GM12878 (cell line): ENCODE results near the gene CCDC141. TPM values are rescaled to one million over a fixed set of nuclear protein-coding genes. Genes with fewer than 3 reads are reported as not detected.

Experiments used
- ATAC-seq: fragments of 200-7000 bp; cut with Tn5 transposase; 3 replicates; pipeline ENCODE4 v1.9.1; 2020; ENCODE audit warnings: mild to moderate bottlenecking, moderate library complexity
- BruUV-seq: library from RNA; stranded (reverse); fragments of 400-500 nt; replicated peaks from 2 replicates; lab custom pipeline; 2021; lab: Mats Ljungman, UMichigan
- CTCF ChIA-PET: fragments of 300-600 bp; sonication (Branson Sonifier 250); formaldehyde crosslinking; extraction: SDS; loops from one replicate; lab custom pipeline; 2021; ENCODE audit warnings: inconsistent platforms; lab: Yijun Ruan, JAX
- POLR2A ChIA-PET: fragments of 350-600 bp; formaldehyde crosslinking; extraction: SDS; loops from one replicate; lab custom pipeline; 2021; ENCODE audit warnings: inconsistent platforms; lab: Charles Lee
- RAD21 ChIA-PET: fragments of 300-600 bp; sonication (Branson Sonifier 250); formaldehyde crosslinking; loops from one replicate; lab custom pipeline; 2023; ENCODE audit warnings: antibody characterized with exemption; ENCODE audit not compliant: unreplicated experiment; lab: Charles Lee
- SMC1A ChIA-PET: fragments of 300-600 bp; sonication (Branson Sonifier 250); formaldehyde crosslinking; loops from one replicate; lab custom pipeline; 2023; ENCODE audit not compliant: unreplicated experiment, uncharacterized antibody; lab: Charles Lee
- DNase-seq: peaks from one replicate; pipeline ENCODE4 v3.0.0-alpha.2; 2011; ENCODE audit warnings: low read depth, low spot score
- FAIRE-seq: peaks from 3 replicates; lab custom pipeline; 2011; peaks lifted over from hg19 to GRCh38; lab: Jason Lieb, UNC
- H2AFZ ChIP-seq: 2 replicates; pipeline ENCODE4 v1.6.0; 2011; ENCODE audit warnings: low read depth, low read length, control low read depth; ENCODE audit not compliant: control insufficient read depth
- H3K27ac ChIP-seq: 2 replicates; pipeline ENCODE4 v1.5.1; 2011; ENCODE audit warnings: control low read depth; ENCODE audit not compliant: control insufficient read depth, insufficient read depth
- H3K27me3 ChIP-seq, 2 experiments: replicated peaks in 1 of 2; 2 replicates each; pipeline versions ENCODE4 v1.6.0 to v1.6.1; 2011; ENCODE audit warnings: low read length in 1 of 2; ENCODE audit not compliant: control insufficient read depth in 2 of 2, insufficient read depth in 2 of 2
- H3K36me3 ChIP-seq, 2 experiments: 2 replicates each; pipeline ENCODE4 v1.5.1; 2011; ENCODE audit warnings: low read length in 1 of 2; ENCODE audit not compliant: control insufficient read depth in 2 of 2, insufficient read depth in 2 of 2
- H3K4me1 ChIP-seq: 2 replicates; pipeline ENCODE4 v1.6.1; 2011; ENCODE audit warnings: mild to moderate bottlenecking, low read length, moderate library complexity, mixed read lengths; ENCODE audit not compliant: control insufficient read depth, insufficient read depth
- H3K4me2 ChIP-seq: 2 replicates; pipeline ENCODE4 v1.6.0; 2011; ENCODE audit warnings: control low read depth; ENCODE audit not compliant: control insufficient read depth, insufficient read depth
- H3K4me3 ChIP-seq: fragments of 200-600 bp; sonication (generic); 2 replicates; pipeline ENCODE4 v1.5.1; 2016
- H3K79me2 ChIP-seq: 2 replicates; pipeline ENCODE4 v1.6.0; 2011; ENCODE audit warnings: low read length; ENCODE audit not compliant: control insufficient read depth, insufficient read depth
- H3K9ac ChIP-seq: 2 replicates; pipeline ENCODE4 v1.8.0; 2011; ENCODE audit warnings: low read length, control low read depth, mixed read lengths; ENCODE audit not compliant: control insufficient read depth, insufficient read depth
- H3K9me3 ChIP-seq: replicated peaks from 3 replicates; pipeline ENCODE4 v1.5.1; 2011; ENCODE audit warnings: mild to moderate bottlenecking, low read length; ENCODE audit not compliant: control insufficient read depth, insufficient read depth
- H4K20me1 ChIP-seq: 2 replicates; pipeline ENCODE4 v1.6.0; 2011; ENCODE audit not compliant: control insufficient read depth, insufficient read depth
- BCL11A ChIP-seq: IDR thresholded peaks from 2 replicates; pipeline ENCODE4 v1.6.1; 2011; ENCODE audit warnings: low read depth, low read length
- EED ChIP-seq: sonication (generic); IDR thresholded peaks from 2 replicates; pipeline ENCODE4 v1.6.1; 2016; ENCODE audit warnings: antibody characterized with exemption, low read depth
- GABPA ChIP-seq: IDR thresholded peaks from 2 replicates; pipeline ENCODE4 v1.6.1; 2014; ENCODE audit warnings: antibody characterized with exemption, low read depth, mild to moderate bottlenecking, inconsistent platforms
- LARP7 ChIP-seq: fragments of 450-650 bp; IDR thresholded peaks from 2 replicates; pipeline ENCODE4 v1.6.1; 2017; ENCODE audit warnings: mild to moderate bottlenecking
- MLLT1 ChIP-seq: fragments of 450-650 bp; IDR thresholded peaks from 2 replicates; pipeline ENCODE4 v1.6.1; 2016; ENCODE audit warnings: mild to moderate bottlenecking
- MYB ChIP-seq: fragments of 150-350 bp; IDR thresholded peaks from 2 replicates; pipeline ENCODE4 v1.6.1; 2014; ENCODE audit warnings: mild to moderate bottlenecking, low read depth, low read length, borderline replicate concordance
- PKNOX1 ChIP-seq: fragments of 450-650 bp; IDR thresholded peaks from 2 replicates; pipeline ENCODE4 v1.6.1; 2016; ENCODE audit warnings: mild to moderate bottlenecking
- RELA ChIP-seq: fragments of 450-650 bp; IDR thresholded peaks from 2 replicates; pipeline ENCODE4 v1.8.0; 2014; ENCODE audit warnings: borderline replicate concordance; ENCODE audit not compliant: partially characterized antibody
- SRF ChIP-seq, 2 experiments: IDR thresholded peaks; 2 replicates each; pipeline ENCODE4 v1.6.1; 2011; ENCODE audit warnings: low read depth in 2 of 2, low read length in 2 of 2, mild to moderate bottlenecking in 1 of 2, moderate library complexity in 1 of 2
- TCF12 ChIP-seq: IDR thresholded peaks from 2 replicates; pipeline ENCODE4 v1.6.1; 2011; ENCODE audit warnings: low read depth, mild to moderate bottlenecking, low read length
- USF1 ChIP-seq: IDR thresholded peaks from 2 replicates; pipeline ENCODE4 v1.6.1; 2011; ENCODE audit warnings: borderline replicate concordance, low read depth, mild to moderate bottlenecking, moderate library complexity, mixed read lengths, low read length; ENCODE audit not compliant: insufficient read depth; ENCODE audit errors: extremely low read length
- ZBTB11 ChIP-seq: fragments of 450-650 bp; formaldehyde crosslinking; IDR thresholded peaks from 2 replicates; pipeline ENCODE4 v1.5.0; 2022; ENCODE audit warnings: mild to moderate bottlenecking, missing genetic modification characterization
- ZNF217 ChIP-seq: fragments of 450-650 bp; IDR thresholded peaks from 2 replicates; pipeline ENCODE4 v1.6.1; 2017; ENCODE audit warnings: antibody characterized with exemption, mild to moderate bottlenecking
- WGBS: methylation state at CpG from one replicate; pipeline ENCODE4 v1.1.6; 2016; ENCODE audit warnings: low lambda C conversion rate; ENCODE audit not compliant: insufficient replicate concordance, insufficient coverage; ENCODE audit errors: missing lambda C conversion rate; 5-methylcytosine and 5-hydroxymethylcytosine counted together
- in situ Hi-C: fragments of 300-500 bp; cut with MboI; formaldehyde crosslinking; loops from 9 replicates; pipeline ENCODE4 v1.14.3; 2018; ENCODE audit warnings: mixed read lengths
- intact Hi-C: fragments of 100-400 bp; cut with micrococcal nuclease; formaldehyde crosslinking; loops from one replicate; pipeline ENCODE4 v1.14.2; 2022; ENCODE audit not compliant: unreplicated experiment
- polyA plus RNA-seq, 11 experiments: library from polyadenylated mRNA; depleted of rRNA in 4 of 11; unstranded in 6 of 11; stranded (reverse) in 5 of 11; fragments of >200 nt; fragmentation: Nextera tagmentation in 4 of 11; fragmentation: Illumina TruSeq in 1 of 11; extraction: Ambion mirVana in 4 of 11; extraction: Trizol in 1 of 11; gene quantifications; 1 replicate in 1 of 11; 2 replicates in 10 of 11; pipeline versions ENCODE4 v1.2.1 to v1.2.3, GENCODE V29; 2011 to 2016; ENCODE audit warnings: inconsistent platforms in 2 of 11, missing spikeins in 2 of 11, low read depth in 1 of 11
- total RNA-seq, 4 experiments: library from RNA; depleted of rRNA in 3 of 4; stranded (reverse); fragments of >200 nt in 3 of 4; fragmentation: Illumina TruSeq in 1 of 4; extraction: Trizol in 1 of 4; gene quantifications; 2 replicates each; pipeline versions ENCODE4 v1.2.1 to v1.2.3, GENCODE V29; 2013 to 2021

Gene CCDC141
- total and polyA plus RNA-seq, 10 of the 15 experiments (the other 5 are each of a cell fraction or from before 2014, with no cell fraction given), result 0.84 to 12.5 (median 3.6) TPM

- Histone ChIP-seq H3K4me3 (no peak overlapping the region), H3K27me3 (no peaks in the 10 kb centered on the region), H3K36me3 (no peaks in the 10 kb centered on the region), H3K9ac (no peak overlapping the region), H3K27ac (no peak overlapping the region), H4K20me1 (no peaks in the 10 kb centered on the region), H3K4me1 (no peaks in the 10 kb centered on the region), H3K79me2 (no peaks in the 10 kb centered on the region), H3K9me3 (peaks cover 2% of the 10 kb centered on the region), H2AFZ (no peak overlapping the region), H3K4me2 (no peak overlapping the region)
- ChIA-PET SMC1A (interaction anchor here (0.9 to 2.7 kb wide), 2 partner anchors 12 to 124 kb away, joined by 3 to 6 read pairs; no protein-coding TSS in a partner anchor), RAD21 (no interaction called here), CTCF (interaction anchor here (1.2 to 2.3 kb wide), 2 partner anchors 14 to 124 kb away, joined by 4 to 13 read pairs; no protein-coding TSS in a partner anchor), POLR2A (no interaction called here)
- in situ Hi-C loops (no loop called here), intact Hi-C loops (no loop called here)
- BruUV-seq, result no TSS peak
- DNase-seq, result no peak
- TF ChIP-seq USF1, result no peak
- no peak for TF ChIP-seq LARP7
- TF ChIP-seq RELA, result no peak
- TF ChIP-seq BCL11A, result no peak
- no peak for TF ChIP-seq EED
- TF ChIP-seq SRF (IDR thresholded peaks at IDR 0.05; ENCODE audit: low read depth in 2 of 2, low read length in 2 of 2), result no peak
- no peak for TF ChIP-seq PKNOX1
- no peak for TF ChIP-seq MLLT1
- TF ChIP-seq ZBTB11 (CRISPR knock-in tag), result no peak
- TF ChIP-seq TCF12, result no peak
- no peak for TF ChIP-seq MYB
- no peak for TF ChIP-seq GABPA
- TF ChIP-seq ZNF217, result no peak
- no peak for ATAC-seq
- FAIRE-seq, result no peak
- WGBS, result 0% methylated on average over 1 of the region's 1 CpG
Observed at GRCh38 chr2:179005976-179006375, 44.0 kb downstream of the CCDC141 start.
